IMR-90 (cell line): ENCODE measurements around the gene ZNF816.

Experiments
- BHLHE40 ChIP-seq: fragments of 150-350 bp; IDR thresholded peaks from 2 replicates; pipeline ENCODE4 v1.6.1; 2016; ENCODE audit warnings: mild to moderate bottlenecking, low read depth, low read length
- CEBPB ChIP-seq: IDR thresholded peaks from 2 replicates; pipeline ENCODE4 v1.6.1; 2012; ENCODE audit warnings: low read depth, low read length, improper control_type of control experiment
- CTCF ChIP-seq: conservative IDR thresholded peaks from 2 replicates; pipeline ENCODE4 v1.5.1; 2012; ENCODE audit warnings: mild to moderate bottlenecking, low read depth, low read length, improper control_type of control experiment
- ELK1 ChIP-seq: fragments of 150-350 bp; IDR thresholded peaks from 2 replicates; pipeline ENCODE4 v1.6.1; 2016; ENCODE audit warnings: low read depth, mild to moderate bottlenecking, low read length, moderate library complexity, borderline replicate concordance
- MAFK ChIP-seq: IDR thresholded peaks from 2 replicates; pipeline ENCODE4 v1.6.1; 2012; ENCODE audit warnings: low read depth, low read length, improper control_type of control experiment
- MAZ ChIP-seq: IDR thresholded peaks from 2 replicates; pipeline ENCODE4 v1.6.1; 2012; ENCODE audit warnings: low read depth, mild to moderate bottlenecking, low read length, improper control_type of control experiment, moderate library complexity, borderline replicate concordance
- MXI1 ChIP-seq: IDR thresholded peaks from 2 replicates; pipeline ENCODE4 v1.6.1; 2012; ENCODE audit warnings: low read depth, mild to moderate bottlenecking, low read length, moderate library complexity, borderline replicate concordance
- NFE2L2 ChIP-seq: fragments of 150-350 bp; IDR thresholded peaks from 2 replicates; pipeline ENCODE4 v1.6.1; 2016; ENCODE audit warnings: low read depth, mild to moderate bottlenecking, low read length
- POLR2A ChIP-seq: IDR thresholded peaks from 2 replicates; pipeline ENCODE4 v1.6.1; 2012; ENCODE audit warnings: mild to moderate bottlenecking, low read depth, low read length
- RAD21 ChIP-seq: IDR thresholded peaks from 2 replicates; pipeline ENCODE4 v1.6.1; 2012; ENCODE audit warnings: low read length, improper control_type of control experiment
- RCOR1 ChIP-seq: IDR thresholded peaks from 2 replicates; pipeline ENCODE4 v1.6.1; 2012; ENCODE audit warnings: mild to moderate bottlenecking, low read length, improper control_type of control experiment; ENCODE audit not compliant: insufficient replicate concordance
- RFX5 ChIP-seq: IDR thresholded peaks from 2 replicates; pipeline ENCODE4 v1.8.0; 2012; ENCODE audit warnings: low read depth, mild to moderate bottlenecking, low read length, moderate library complexity
- SMC3 ChIP-seq: fragments of 150-350 bp; IDR thresholded peaks from 2 replicates; pipeline ENCODE4 v1.6.1; 2016; ENCODE audit warnings: low read depth, mild to moderate bottlenecking, antibody characterized with exemption, low read length, moderate library complexity
- USF2 ChIP-seq: fragments of 150-350 bp; IDR thresholded peaks from 2 replicates; pipeline ENCODE4 v1.6.1; 2017; ENCODE audit warnings: mild to moderate bottlenecking, antibody characterized with exemption, low read length, low read depth

- TF ChIP-seq CTCF (no peak), MAZ (no peak), USF2 (no peak), SMC3 (no peak), CEBPB (no peak), POLR2A (no peak), NFE2L2 (no peak), RCOR1 (no peak), MAFK (no peak), RAD21 (no peak), MXI1 (no peak), BHLHE40 (no peak), ELK1 (no peak), RFX5 (no peak)
Observed at GRCh38 chr19:52938761-52939160, 23.9 kb downstream of the ZNF816 start.
